Small intestine (tissue), 4 donors: ENCODE results near the gene FOXE3. TPM values are rescaled to one million over a fixed set of nuclear protein-coding genes. Genes with fewer than 3 reads are reported as not detected.

Source experiments
- polyA plus RNA-seq, 4 donors: library from polyadenylated mRNA; stranded (reverse) in 3 of 4; unstranded in 1 of 4; fragments of 200-250 nt in 3 of 4; fragments of 120-200 nt in 1 of 4; gene quantifications; one replicate each; pipeline versions ENCODE4 v1.2.1 to v1.2.3, GENCODE V29; 2013
- donor health status: healthy with polysubstance abuse.
- donor health status: Bipolar disorder and iron deficiency.
- donor health status: healthy.

Gene FOXE3
- polyA plus RNA-seq, 4 donors, result not detected

Other genes starting within 250 kb of the FOXE3 start
- 100 to 1,000 TPM in 1 of 4 donors, 10 to 100 TPM in 1, 1 to 10 TPM in 2; 5.1 to 134 (median 14.0) TPM for gene PDZK1IP1, start 226.2 kb upstream of the FOXE3 start, polyA plus RNA-seq
- gene TAL1, start 184.1 kb upstream of the FOXE3 start, polyA plus RNA-seq, result 1 to 10 TPM in 2 of 4 donors, under 1 TPM in 2; 0.27 to 4.7 (median 0.92) TPM
- gene STIL, start 102.1 kb upstream of the FOXE3 start, polyA plus RNA-seq, result 1 to 10 TPM in 3 of 4 donors, under 1 TPM in 1; 0.54 to 5.5 (median 3.2) TPM
- gene CMPK1, start 82.5 kb upstream of the FOXE3 start, polyA plus RNA-seq, result 100 to 1,000 TPM; 130 to 257 (median 165) TPM
- gene FOXD2, start 21.8 kb downstream of the FOXE3 start, polyA plus RNA-seq, result 1 to 10 TPM in 1 of 4 donors, under 1 TPM in 3; 0.19 to 2.1 (median 0.25) TPM